HepG2 (cell line): ENCODE data around the gene TRUB1. TPM values are rescaled to one million over a fixed set of nuclear protein-coding genes. Genes with fewer than 3 reads are reported as not detected.
A peak's percentile ranks its signal among the peaks of the same experiment; 100 is the strongest.

Experiments
- ATAC-seq: fragments of 200-7000 bp; cut with Tn5 transposase; 3 replicates; pipeline ENCODE4 v1.9.1; 2020; ENCODE audit warnings: mild to moderate bottlenecking, moderate library complexity
- BruUV-seq: library from RNA; stranded (reverse); fragments of 400-500 nt; replicated peaks from 2 replicates; lab custom pipeline; 2021; lab: Mats Ljungman, UMichigan
- CTCF ChIA-PET: fragments of 300-600 bp; formaldehyde crosslinking; extraction: SDS; loops from one replicate; lab custom pipeline; 2021; ENCODE audit warnings: low total read pairs, inconsistent platforms, low intra/inter-chr PET ratio; lab: Yijun Ruan, JAX
- POLR2A ChIA-PET: fragments of 350-600 bp; sonication (Branson Sonifier 250); formaldehyde crosslinking; loops from one replicate; lab custom pipeline; 2020; ENCODE audit warnings: antibody characterized with exemption, inconsistent platforms; lab: Yijun Ruan, JAX
- DNase-seq: peaks from one replicate; pipeline ENCODE4 v3.0.0-alpha.2; 2015; ENCODE audit warnings: low spot score
- FAIRE-seq: peaks from 3 replicates; lab custom pipeline; 2011; peaks lifted over from hg19 to GRCh38; lab: Jason Lieb, UNC
- H2AFZ ChIP-seq: one replicate; pipeline ENCODE4 v1.6.1; 2011; ENCODE audit warnings: low read length, inconsistent platforms
- H3K27ac ChIP-seq: fragments of 300-600 bp; 3 replicates; pipeline ENCODE4 v1.8.0; 2011; ENCODE audit warnings: mixed run types, mild to moderate bottlenecking, mixed read lengths, low read length, inconsistent platforms; ENCODE audit not compliant: insufficient read depth; ENCODE audit errors: extremely low read length
- H3K27me3 ChIP-seq, 2 experiments: fragments of 200-600 bp in 1 of 2; 2 replicates in 1 of 2; 3 replicates in 1 of 2; pipeline versions ENCODE4 v1.6.0 to v1.8.0; 2011; ENCODE audit warnings: low read length in 2 of 2, mild to moderate bottlenecking in 2 of 2, moderate library complexity in 2 of 2, inconsistent platforms in 1 of 2; ENCODE audit not compliant: insufficient read depth in 2 of 2, control insufficient read depth in 1 of 2
- H3K36me3 ChIP-seq, 2 experiments: fragments of 200-600 bp in 1 of 2; replicated peaks in 1 of 2; 2 replicates in 1 of 2; 3 replicates in 1 of 2; pipeline versions ENCODE4 v1.5.1 to v1.8.0; 2011; ENCODE audit warnings: low read length in 2 of 2, inconsistent platforms in 1 of 2; ENCODE audit not compliant: insufficient read depth in 2 of 2, control insufficient read depth in 1 of 2
- H3K4me1 ChIP-seq: 2 replicates; pipeline ENCODE4 v1.5.1; 2012; ENCODE audit warnings: low read length, inconsistent platforms; ENCODE audit not compliant: insufficient read depth
- H3K4me2 ChIP-seq: 2 replicates; pipeline ENCODE4 v1.6.0; 2011; ENCODE audit warnings: low read depth, low read length, inconsistent platforms
- H3K4me3 ChIP-seq, 3 experiments: fragments of 200-600 bp in 1 of 3; sonication (generic), shearing (Covaris generic) in 1 of 3; replicated peaks in 1 of 3; 2 replicates each; pipeline ENCODE4 v1.5.1; 2011 to 2016; ENCODE audit warnings: low read length in 3 of 3, inconsistent platforms in 2 of 3, low read depth in 2 of 3, mild to moderate bottlenecking in 2 of 3, control low read depth in 1 of 3, mixed read lengths in 1 of 3; ENCODE audit not compliant: insufficient read depth in 1 of 3
- H3K79me2 ChIP-seq: one replicate; pipeline ENCODE4 v1.6.1; 2011; ENCODE audit warnings: low read length, inconsistent platforms; ENCODE audit not compliant: insufficient read depth
- H3K9ac ChIP-seq: 2 replicates; pipeline ENCODE4 v1.6.0; 2011; ENCODE audit warnings: mild to moderate bottlenecking, low read depth, low read length, inconsistent platforms; ENCODE audit not compliant: insufficient read depth
- H3K9me3 ChIP-seq: 2 replicates; pipeline ENCODE4 v1.5.1; 2012; ENCODE audit warnings: mild to moderate bottlenecking, low read length
- H4K20me1 ChIP-seq: 2 replicates; pipeline ENCODE4 v1.6.0; 2011; ENCODE audit warnings: inconsistent platforms, mild to moderate bottlenecking, low read length, moderate library complexity; ENCODE audit not compliant: insufficient read depth
- ATF7 ChIP-seq, 2 experiments: fragments of 450-650 bp in 1 of 2; sonication (generic) in 1 of 2; formaldehyde crosslinking in 1 of 2; IDR thresholded peaks; 2 replicates each; pipeline versions ENCODE4 v1.4.0 to v1.6.1; 2016 to 2020; ENCODE audit warnings: antibody characterized with exemption in 1 of 2, mild to moderate bottlenecking in 1 of 2, missing genetic modification reagents in 1 of 2
- CREB1 ChIP-seq, 2 experiments: fragments of 450-650 bp in 1 of 2; IDR thresholded peaks; 2 replicates each; pipeline ENCODE4 v1.6.1; 2016 to 2017; ENCODE audit warnings: control low read depth in 1 of 2, mild to moderate bottlenecking in 1 of 2, missing compliant biosample characterization in 1 of 2, missing genetic modification characterization in 1 of 2
- RARA ChIP-seq: IDR thresholded peaks from 2 replicates; pipeline ENCODE4 v1.6.1; 2016; ENCODE audit warnings: missing genetic modification reagents, missing compliant biosample characterization
- ZFP82 ChIP-seq: sonication (generic); formaldehyde crosslinking; IDR thresholded peaks from 2 replicates; pipeline ENCODE4 v1.5.1; 2020; ENCODE audit warnings: mild to moderate bottlenecking, missing genetic modification reagents, borderline replicate concordance
- ZNF34 ChIP-seq: sonication (generic); formaldehyde crosslinking; IDR thresholded peaks from 2 replicates; pipeline ENCODE4 v1.4.0; 2020; ENCODE audit warnings: mild to moderate bottlenecking, missing genetic modification reagents, borderline replicate concordance
- ZNF432 ChIP-seq: sonication (generic); formaldehyde crosslinking; IDR thresholded peaks from 2 replicates; pipeline ENCODE4 v1.5.0; 2020; ENCODE audit warnings: missing genetic modification reagents, mild to moderate bottlenecking, borderline replicate concordance
- ZNF672 ChIP-seq: sonication (generic); formaldehyde crosslinking; IDR thresholded peaks from 2 replicates; pipeline ENCODE4 v1.8.1; 2022; ENCODE audit warnings: missing genetic modification reagents
- WGBS: methylation state at CpG from one replicate; pipeline ENCODE4 v1.1.6; 2017; ENCODE audit warnings: low lambda C conversion rate; 5-methylcytosine and 5-hydroxymethylcytosine counted together
- in situ Hi-C: cut with HindIII; loops from 2 replicates; pipeline ENCODE4 v1.10.0; 2017; ENCODE audit warnings: low pct_unique_long_range_greater_than_20kb; ENCODE audit not compliant: extremely low pct_ligation_motif_present
- intact Hi-C: fragments of 100-400 bp; cut with micrococcal nuclease; formaldehyde crosslinking; loops from one replicate; pipeline ENCODE4 v1.10.0; 2022; ENCODE audit not compliant: unreplicated experiment
- polyA plus RNA-seq, 8 experiments: library from polyadenylated mRNA; depleted of rRNA in 3 of 8; stranded (reverse) in 7 of 8; unstranded in 1 of 8; fragments of >200 nt; fragmentation: Illumina TruSeq in 4 of 8; extraction: Trizol in 4 of 8; gene quantifications; 2 replicates each; pipeline versions ENCODE4 v1.2.1 to v1.2.3, GENCODE V29; 2011 to 2016; ENCODE audit warnings: low read depth in 4 of 8, missing spikeins in 1 of 8, mixed read lengths in 1 of 8; ENCODE audit not compliant: insufficient read depth in 1 of 8
- total RNA-seq, 5 experiments: library from RNA; depleted of rRNA; stranded (reverse); fragments of >200 nt; fragmentation: Illumina TruSeq; extraction: Trizol; gene quantifications; 2 replicates each; pipeline ENCODE4 v1.2.3, GENCODE V29; 2016; ENCODE audit warnings: low read depth in 1 of 5
- TF ChIP-seq, protein P1 (sequence below): sonication (generic); formaldehyde crosslinking; IDR thresholded peaks from 2 replicates; pipeline ENCODE4 v1.4.0; 2020; ENCODE audit warnings: missing genetic modification reagents
- TF ChIP-seq, protein P2 (sequence below), 2 experiments: sonication (generic) in 1 of 2; formaldehyde crosslinking in 1 of 2; IDR thresholded peaks; 2 replicates each; pipeline versions ENCODE4 v1.6.1 to v1.9.0; 2014 to 2022; ENCODE audit warnings: antibody characterized with exemption in 1 of 2, borderline replicate concordance in 1 of 2, inconsistent platforms in 1 of 2, low read depth in 1 of 2, missing genetic modification reagents in 1 of 2

Gene TRUB1
- total and polyA plus RNA-seq, 2 of the 13 experiments (the other 11 are each of a cell fraction or from before 2014, with no cell fraction given), result 10.6 to 38.9 TPM

DNA sequence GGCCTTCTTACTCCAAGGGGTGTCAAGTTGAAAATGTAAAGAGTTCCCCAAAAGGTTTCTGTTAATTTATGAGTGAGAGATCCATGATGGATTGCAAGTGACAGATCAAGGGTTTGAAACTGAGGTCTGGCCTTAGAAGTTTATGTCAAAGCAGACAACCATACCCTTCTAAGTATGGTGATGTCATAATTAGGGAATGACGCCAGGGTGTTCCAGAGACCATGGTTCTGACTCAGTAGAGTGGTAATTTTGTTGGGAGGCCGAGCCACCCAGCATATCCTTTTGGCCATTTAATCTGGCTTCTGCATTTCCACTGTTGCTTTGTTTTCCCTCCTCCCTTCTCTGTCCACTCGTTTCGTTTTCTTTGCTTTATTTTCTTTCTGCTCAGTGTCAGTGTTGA lies 2.7 kb downstream of the TRUB1 start:
- ATAC-seq, result no peak
- no peak for DNase-seq
- peak overlapping the region; percentile 20; the same call in 1 of the 2 replicates for H3K4me2 ChIP-seq
- TF ChIP-seq ZNF672 (CRISPR knock-in tag), result no peak
- TF ChIP-seq, protein P1, sequence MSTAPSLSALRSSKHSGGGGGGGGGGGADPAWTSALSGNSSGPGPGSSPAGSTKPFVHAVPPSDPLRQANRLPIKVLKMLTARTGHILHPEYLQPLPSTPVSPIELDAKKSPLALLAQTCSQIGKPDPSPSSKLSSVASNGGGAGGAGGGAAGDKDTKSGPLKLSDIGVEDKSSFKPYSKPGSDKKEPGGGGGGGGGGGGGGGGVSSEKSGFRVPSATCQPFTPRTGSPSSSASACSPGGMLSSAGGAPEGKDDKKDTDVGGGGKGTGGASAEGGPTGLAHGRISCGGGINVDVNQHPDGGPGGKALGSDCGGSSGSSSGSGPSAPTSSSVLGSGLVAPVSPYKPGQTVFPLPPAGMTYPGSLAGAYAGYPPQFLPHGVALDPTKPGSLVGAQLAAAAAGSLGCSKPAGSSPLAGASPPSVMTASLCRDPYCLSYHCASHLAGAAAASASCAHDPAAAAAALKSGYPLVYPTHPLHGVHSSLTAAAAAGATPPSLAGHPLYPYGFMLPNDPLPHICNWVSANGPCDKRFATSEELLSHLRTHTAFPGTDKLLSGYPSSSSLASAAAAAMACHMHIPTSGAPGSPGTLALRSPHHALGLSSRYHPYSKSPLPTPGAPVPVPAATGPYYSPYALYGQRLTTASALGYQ (CRISPR knock-in tag), result no peak
- no peak for TF ChIP-seq ZNF34
- no peak for TF ChIP-seq RARA (CRISPR knock-in tag)
- TF ChIP-seq ZNF432 (CRISPR knock-in tag), result no peak
- peak; percentile 88 for TF ChIP-seq ATF7 (IDR thresholded peaks at IDR 0.05)
- no peak for TF ChIP-seq ATF7 (CRISPR knock-in tag; IDR thresholded peaks at IDR 0.05)
- TF ChIP-seq CREB1 (IDR thresholded peaks at IDR 0.05), result peak; percentile 42; the same call in 1 of the 2 replicates
- no peak for TF ChIP-seq CREB1 (CRISPR knock-in tag; IDR thresholded peaks at IDR 0.05)
- TF ChIP-seq, protein P2, sequence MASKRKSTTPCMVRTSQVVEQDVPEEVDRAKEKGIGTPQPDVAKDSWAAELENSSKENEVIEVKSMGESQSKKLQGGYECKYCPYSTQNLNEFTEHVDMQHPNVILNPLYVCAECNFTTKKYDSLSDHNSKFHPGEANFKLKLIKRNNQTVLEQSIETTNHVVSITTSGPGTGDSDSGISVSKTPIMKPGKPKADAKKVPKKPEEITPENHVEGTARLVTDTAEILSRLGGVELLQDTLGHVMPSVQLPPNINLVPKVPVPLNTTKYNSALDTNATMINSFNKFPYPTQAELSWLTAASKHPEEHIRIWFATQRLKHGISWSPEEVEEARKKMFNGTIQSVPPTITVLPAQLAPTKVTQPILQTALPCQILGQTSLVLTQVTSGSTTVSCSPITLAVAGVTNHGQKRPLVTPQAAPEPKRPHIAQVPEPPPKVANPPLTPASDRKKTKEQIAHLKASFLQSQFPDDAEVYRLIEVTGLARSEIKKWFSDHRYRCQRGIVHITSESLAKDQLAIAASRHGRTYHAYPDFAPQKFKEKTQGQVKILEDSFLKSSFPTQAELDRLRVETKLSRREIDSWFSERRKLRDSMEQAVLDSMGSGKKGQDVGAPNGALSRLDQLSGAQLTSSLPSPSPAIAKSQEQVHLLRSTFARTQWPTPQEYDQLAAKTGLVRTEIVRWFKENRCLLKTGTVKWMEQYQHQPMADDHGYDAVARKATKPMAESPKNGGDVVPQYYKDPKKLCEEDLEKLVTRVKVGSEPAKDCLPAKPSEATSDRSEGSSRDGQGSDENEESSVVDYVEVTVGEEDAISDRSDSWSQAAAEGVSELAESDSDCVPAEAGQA (IDR thresholded peaks at IDR 0.05; ENCODE audit: low read depth), result no peak
- TF ChIP-seq, protein P2 (CRISPR knock-in tag; IDR thresholded peaks at IDR 0.05; ENCODE audit: borderline replicate concordance), result no peak
- TF ChIP-seq ZFP82 (CRISPR knock-in tag), result no peak
- no peak overlapping the region for H3K9ac ChIP-seq
- H2AFZ ChIP-seq, result no peak overlapping the region
- ChIA-PET CTCF (no interaction called here), POLR2A (no interaction called here)
- FAIRE-seq, result no peak
- no peaks in the 10 kb centered on the region; a peak in 1 of 5 replicates for H3K27me3 ChIP-seq
- H3K36me3 ChIP-seq, result peaks cover 6 to 27% of the 10 kb centered on the region in 2 experiments
- H3K79me2 ChIP-seq, result peaks cover 33% of the 10 kb centered on the region
- H3K4me3 ChIP-seq, result no peak overlapping the region
- peaks cover 32% of the 10 kb centered on the region for H3K4me1 ChIP-seq
- intact Hi-C loops (no loop called here), in situ Hi-C loops (no loop called here)
- H4K20me1 ChIP-seq, result no peaks in the 10 kb centered on the region
- no peak overlapping the region for H3K27ac ChIP-seq
- H3K9me3 ChIP-seq, result no peaks in the 10 kb centered on the region
- BruUV-seq, result no TSS peak
- WGBS, result 93% methylated on average over 4 of the region's 4 CpGs
